Cardiac septum (tissue), 1 donor: ENCODE results near the gene EIF2S3. TPM values are rescaled to one million over a fixed set of nuclear protein-coding genes. Genes with fewer than 3 reads are reported as not detected.
"Not testable (repeated sequence)": the region's sequence is repeated elsewhere in the genome, so short reads cannot be mapped to it uniquely, and the experiment has no call there.

Experiments used
- DNase-seq: peaks from one replicate; pipeline ENCODE4 v3.0.0-alpha.2; 2020; ENCODE audit warnings: low spot score
- intact Hi-C: fragments of 100-400 bp; cut with DNase I; formaldehyde crosslinking; loops from one replicate; pipeline ENCODE4 v1.14.0; 2022
- total RNA-seq: library from RNA; stranded (reverse); fragmentation: NEBNext Ultra II Directional; extraction: Animal tissue kit (Norgen Biotek cat#: 25700); gene quantifications from one replicate; pipeline ENCODE4 v1.2.1, GENCODE V29; 2021
- donor health status: DM: no; HTN: no; CAD: no.

Gene EIF2S3
- total RNA-seq, 1 donor from 2014 or later, result 105 TPM

GRCh38 chrX:24034485-24034884 is 20.3 kb upstream of the EIF2S3 start:
- intact Hi-C loops, result no loop called here
- no peak for DNase-seq

- no peak for DNase-seq
- intact Hi-C loops, result no loop called here
These were observed 17.0 kb upstream of the EIF2S3 start for GRCh38 chrX:24037729-24038128.

- DNase-seq, intact Hi-C loops: not testable (repeated sequence)
These were observed 8.7 kb upstream of the EIF2S3 start for GRCh38 chrX:24046060-24046459.

- intact Hi-C loops, DNase-seq: not testable (repeated sequence)
These were observed 5.1 kb upstream of the EIF2S3 start for GRCh38 chrX:24049643-24050042.

GRCh38 chrX:24050522-24051318 is 4.0 kb upstream of the EIF2S3 start:
- intact Hi-C loops, DNase-seq: not testable (repeated sequence)

GRCh38 chrX:24055043-24055356 is 244 bp downstream of the EIF2S3 start:
- no peak for DNase-seq
- intact Hi-C loops, result loop anchor here (2.0 kb wide), 3 partner anchors 30 to 272 kb away; partner anchors contain the start of genes APOO and SAT1

GRCh38 chrX:24063488-24063887 is 8.7 kb downstream of the EIF2S3 start:
- intact Hi-C loops, result no loop called here
- no peak for DNase-seq

- intact Hi-C loops, result no loop called here
- DNase-seq, result no peak
These were observed 15.1 kb downstream of the EIF2S3 start for GRCh38 chrX:24069877-24070276.

- intact Hi-C loops, result no loop called here
- no peak for DNase-seq
These were observed 24.7 kb downstream of the EIF2S3 start for GRCh38 chrX:24079411-24079810.

- intact Hi-C loops, result loop anchor here (5.0 kb wide), 1 partner anchor 162 kb away; no protein-coding TSS in a partner anchor
These were observed 25.5 kb downstream of the EIF2S3 start for GRCh38 chrX:24080245-24080644.

GRCh38 chrX:24080704-24081103 is 25.9 kb downstream of the EIF2S3 start:
- intact Hi-C loops, result loop anchor here (5.0 kb wide), 1 partner anchor 162 kb away; no protein-coding TSS in a partner anchor
- DNase-seq, result no peak

More at GRCh38 chrX:24080245-24080644, 25.5 kb downstream of the EIF2S3 start:
- not testable (repeated sequence) for DNase-seq

GRCh38 chrX:24081661-24082154 is 27.0 kb downstream of the EIF2S3 start:
- intact Hi-C loops, result loop anchor here (5.0 kb wide), 1 partner anchor 161 kb away; no protein-coding TSS in a partner anchor

GRCh38 chrX:24082447-24082846 is 27.7 kb downstream of the EIF2S3 start:
- intact Hi-C loops, result loop anchor here (5.0 kb wide), 1 partner anchor 160 kb away; no protein-coding TSS in a partner anchor
- no peak for DNase-seq

More at GRCh38 chrX:24081661-24082154, 27.0 kb downstream of the EIF2S3 start:
- DNase-seq, result no peak

GRCh38 chrX:24085101-24085500 is 30.3 kb downstream of the EIF2S3 start:
- intact Hi-C loops, result no loop called here
- DNase-seq, result no peak

GRCh38 chrX:24090300-24091200 is 35.8 kb downstream of the EIF2S3 start:
- no peak for DNase-seq
- intact Hi-C loops, result no loop called here

GRCh38 chrX:24093746-24094145 is 39.0 kb downstream of the EIF2S3 start:
- intact Hi-C loops, result no loop called here
- no peak for DNase-seq

- intact Hi-C loops, result no loop called here
These were observed 43.0 kb downstream of the EIF2S3 start for GRCh38 chrX:24097741-24098260.

GRCh38 chrX:24098932-24099331 is 44.2 kb downstream of the EIF2S3 start:
- DNase-seq, result no peak
- intact Hi-C loops, result no loop called here

More at GRCh38 chrX:24097741-24098260, 43.0 kb downstream of the EIF2S3 start:
- no peak for DNase-seq

GRCh38 chrX:24099394-24099793 is 44.6 kb downstream of the EIF2S3 start:
- DNase-seq, result no peak
- intact Hi-C loops, result no loop called here

GRCh38 chrX:24100713-24101112 is 46.0 kb downstream of the EIF2S3 start:
- intact Hi-C loops, result no loop called here
- DNase-seq, result no peak
